Mucosa of descending colon (tissue), 3 donors: Measurements from ENCODE around the gene IQSEC3. TPM values are rescaled to one million over a fixed set of nuclear protein-coding genes. Genes with fewer than 3 reads are reported as not detected.

Experiments
- ATAC-seq: fragments of 200-7000 bp; cut with Tn5 transposase; one replicate; pipeline ENCODE4 v1.9.1; 2020; ENCODE audit warnings: mild to moderate bottlenecking, moderate library complexity
- DNase-seq, 3 donors: peaks; one replicate each; pipeline ENCODE4 v3.0.0-alpha.2; 2020
- H3K36me3 ChIP-seq: fragments of 200-600 bp; one replicate; pipeline ENCODE4 v1.8.0; 2021; ENCODE audit warnings: low read depth, mild to moderate bottlenecking
- H3K4me1 ChIP-seq: fragments of 200-600 bp; one replicate; pipeline ENCODE4 v1.8.0; 2021; ENCODE audit warnings: low read depth, mild to moderate bottlenecking
- H3K4me3 ChIP-seq: fragments of 200-600 bp; one replicate; pipeline ENCODE4 v1.8.0; 2021; ENCODE audit warnings: mild to moderate bottlenecking
- H3K9me3 ChIP-seq: fragments of 200-600 bp; one replicate; pipeline ENCODE4 v1.8.0; 2021; ENCODE audit warnings: mild to moderate bottlenecking
- intact Hi-C, 2 donors: fragments of 100-400 bp; cut with DNase I in 1 of 2; cut with micrococcal nuclease in 1 of 2; formaldehyde crosslinking; loops; one replicate each; pipeline versions ENCODE4 v1.11.0 to v1.11.1; 2022; cut with DNase I, micrococcal nuclease
- total RNA-seq, 3 donors: library from RNA; stranded (reverse); fragmentation: NEBNext Ultra II Directional in 2 of 3; extraction: Animal tissue kit (Norgen Biotek cat#: 25700) in 2 of 3; gene quantifications; one replicate each; pipeline versions ENCODE4 v1.2.1 to v1.2.4, GENCODE V29; 2021 to 2023
- TF ChIP-seq, protein P1 (sequence below): fragments of 200-600 bp; IDR thresholded peaks from one replicate; pipeline ENCODE4 v1.8.0; 2022; ENCODE audit warnings: antibody characterized with exemption, mild to moderate bottlenecking
- donor health status: DM: no; HTN: no; CAD: no; lungs with moderate emphysema.
- donor health status: DM: no; HTN: no; CAD: no.
- donor health status: DM: no; HTN: yes; CAD: no.

IQSEC3 gene
- total RNA-seq, 3 donors from 2014 or later: 0.23 to 2.3 (median 1.1) TPM

GRCh38 chr12:197347-197746 lies 130.8 kb downstream of the IQSEC3 start:
- Histone ChIP-seq H3K36me3 (no peaks in the 10 kb centered on the region), H3K4me3 (no peak overlapping the region), H3K9me3 (no peaks in the 10 kb centered on the region), H3K4me1 (no peaks in the 10 kb centered on the region)
- TF ChIP-seq, protein P1, sequence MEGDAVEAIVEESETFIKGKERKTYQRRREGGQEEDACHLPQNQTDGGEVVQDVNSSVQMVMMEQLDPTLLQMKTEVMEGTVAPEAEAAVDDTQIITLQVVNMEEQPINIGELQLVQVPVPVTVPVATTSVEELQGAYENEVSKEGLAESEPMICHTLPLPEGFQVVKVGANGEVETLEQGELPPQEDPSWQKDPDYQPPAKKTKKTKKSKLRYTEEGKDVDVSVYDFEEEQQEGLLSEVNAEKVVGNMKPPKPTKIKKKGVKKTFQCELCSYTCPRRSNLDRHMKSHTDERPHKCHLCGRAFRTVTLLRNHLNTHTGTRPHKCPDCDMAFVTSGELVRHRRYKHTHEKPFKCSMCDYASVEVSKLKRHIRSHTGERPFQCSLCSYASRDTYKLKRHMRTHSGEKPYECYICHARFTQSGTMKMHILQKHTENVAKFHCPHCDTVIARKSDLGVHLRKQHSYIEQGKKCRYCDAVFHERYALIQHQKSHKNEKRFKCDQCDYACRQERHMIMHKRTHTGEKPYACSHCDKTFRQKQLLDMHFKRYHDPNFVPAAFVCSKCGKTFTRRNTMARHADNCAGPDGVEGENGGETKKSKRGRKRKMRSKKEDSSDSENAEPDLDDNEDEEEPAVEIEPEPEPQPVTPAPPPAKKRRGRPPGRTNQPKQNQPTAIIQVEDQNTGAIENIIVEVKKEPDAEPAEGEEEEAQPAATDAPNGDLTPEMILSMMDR: no peak
- no peak for ATAC-seq
- no peak for DNase-seq
- intact Hi-C loops: no loop called here

DNA sequence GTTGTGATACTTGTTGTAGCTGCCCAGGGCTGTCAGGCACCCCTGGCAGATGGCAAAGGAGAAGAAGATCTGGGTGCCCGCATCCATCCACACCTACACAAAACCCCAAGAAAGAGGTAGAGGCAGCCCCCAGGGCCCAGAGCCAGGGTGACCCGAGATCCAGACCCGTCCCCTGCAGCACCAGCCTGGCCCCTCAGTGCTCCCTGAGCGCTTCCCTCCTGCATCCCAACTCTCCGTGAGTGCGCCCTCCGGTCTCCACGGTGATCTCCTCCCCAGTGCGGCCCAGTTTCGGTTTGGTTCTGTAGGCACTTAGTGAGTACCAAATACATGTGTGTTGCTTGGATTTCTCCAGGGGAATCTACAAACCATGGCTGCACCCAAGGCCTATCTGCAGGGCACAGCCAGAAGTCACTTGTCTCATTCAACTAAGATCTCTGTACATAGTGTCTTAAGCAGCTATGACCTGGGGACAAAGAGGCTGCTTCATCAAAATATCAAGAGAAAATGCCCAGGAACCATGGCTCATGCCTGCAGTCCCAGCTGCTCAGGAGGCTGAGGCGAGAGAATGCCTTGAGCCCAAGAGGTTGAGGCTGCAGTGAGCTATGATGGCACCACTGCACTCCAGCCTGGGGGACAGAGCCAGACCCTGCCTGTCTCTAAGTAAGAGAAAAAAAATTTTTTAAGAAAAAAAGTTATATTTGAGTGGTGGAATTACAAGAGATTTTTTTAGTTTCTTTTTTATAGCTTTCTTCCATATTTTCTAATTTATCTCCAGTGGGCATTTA lies 131.5 kb downstream of the IQSEC3 start:
- DNase-seq: no peak
- no peak for ATAC-seq
- Histone ChIP-seq H3K4me1 (no peaks in the 10 kb centered on the region), H3K9me3 (no peaks in the 10 kb centered on the region), H3K4me3 (no peak overlapping the region), H3K36me3 (no peaks in the 10 kb centered on the region)
- TF ChIP-seq, protein P1: no peak
- intact Hi-C loops: no loop called here

- H3K9me3 ChIP-seq: no peaks in the 10 kb centered on the region
- TF ChIP-seq, protein P1: no peak
- DNase-seq (no peak), ATAC-seq (no peak)
- no peaks in the 10 kb centered on the region for H3K36me3 ChIP-seq
- H3K4me3 ChIP-seq: no peak overlapping the region
- intact Hi-C loops: no loop called here
- H3K4me1 ChIP-seq: no peaks in the 10 kb centered on the region
These were observed 132.1 kb downstream of the IQSEC3 start for GRCh38 chr12:198705-199104.

DNA sequence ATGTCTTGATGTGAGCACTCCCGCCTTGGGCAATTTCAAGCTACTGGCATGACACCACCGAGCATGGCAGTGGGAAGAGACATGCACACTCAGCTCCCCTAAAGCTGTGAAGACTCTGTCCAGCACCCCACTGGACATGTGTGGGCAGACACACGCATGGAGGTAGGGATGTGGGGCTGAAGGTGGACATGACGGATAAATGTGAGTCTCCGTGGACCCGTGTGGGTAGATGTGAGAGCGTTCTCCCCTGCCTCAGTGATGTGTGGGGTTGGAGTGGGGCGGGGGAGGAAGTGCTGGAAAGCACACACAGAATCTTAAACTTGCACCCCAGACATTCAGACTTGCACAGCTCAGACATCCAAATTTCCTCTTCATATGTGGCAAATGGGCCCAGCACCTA lies 134.8 kb downstream of the IQSEC3 start:
- Histone ChIP-seq H3K9me3 (no peaks in the 10 kb centered on the region), H3K36me3 (no peaks in the 10 kb centered on the region), H3K4me1 (no peaks in the 10 kb centered on the region), H3K4me3 (no peak overlapping the region)
- DNase-seq (no peak), ATAC-seq (no peak)
- TF ChIP-seq, protein P1: no peak
- intact Hi-C loops: no loop called here

GRCh38 chr12:202081-202731 lies 135.6 kb downstream of the IQSEC3 start:
- DNase-seq: no peak
- no peaks in the 10 kb centered on the region for H3K4me1 ChIP-seq
- no peak for ATAC-seq

More at GRCh38 chr12:202081-202731, 135.6 kb downstream of the IQSEC3 start:
- Histone ChIP-seq H3K36me3 (no peaks in the 10 kb centered on the region), H3K9me3 (no peaks in the 10 kb centered on the region), H3K4me3 (no peak overlapping the region)
- intact Hi-C loops: no loop called here
- TF ChIP-seq, protein P1: no peak
